SJSA1 (cell line): ENCODE measurements around the gene COL12A1. TPM values are rescaled to one million over a fixed set of nuclear protein-coding genes. Genes with fewer than 3 reads are reported as not detected.
"Not testable (repeated sequence)": the region's sequence is repeated elsewhere in the genome, so short reads cannot be mapped to it uniquely, and the experiment has no call there.

ENCODE experiments used
- DNase-seq, 2 experiments: peaks; one replicate each; pipeline ENCODE4 v3.0.0-alpha.2; 2015 to 2020; ENCODE audit warnings: low spot score in 2 of 2, low read depth in 1 of 2
- H3K27ac ChIP-seq: fragments of 250-450 bp; sonication (Bioruptor Pico); 2 replicates; pipeline ENCODE4 v1.5.1; 2020; ENCODE audit warnings: mild to moderate bottlenecking, moderate library complexity
- H3K27me3 ChIP-seq: fragments of 250-450 bp; sonication (Bioruptor Pico); replicated peaks from 2 replicates; pipeline ENCODE4 v1.5.1; 2020; ENCODE audit warnings: mild to moderate bottlenecking, moderate library complexity
- H3K36me3 ChIP-seq: fragments of 250-450 bp; sonication (Bioruptor Pico); 2 replicates; pipeline ENCODE4 v1.5.1; 2020; ENCODE audit warnings: mild to moderate bottlenecking
- H3K4me1 ChIP-seq: fragments of 250-450 bp; sonication (Bioruptor Pico); replicated peaks from 2 replicates; pipeline ENCODE4 v1.6.1; 2021; ENCODE audit warnings: mild to moderate bottlenecking
- H3K4me3 ChIP-seq: fragments of 250-450 bp; sonication (Bioruptor Pico); 2 replicates; pipeline ENCODE4 v1.5.1; 2020; ENCODE audit warnings: mild to moderate bottlenecking
- H3K9me3 ChIP-seq: fragments of 250-450 bp; sonication (Bioruptor Pico); replicated peaks from 2 replicates; pipeline ENCODE4 v1.5.1; 2020; ENCODE audit warnings: mild to moderate bottlenecking
- total RNA-seq: library from RNA; depleted of rRNA; stranded (reverse); fragments of >200 nt; shearing (Covaris generic); gene quantifications from 2 replicates; pipeline ENCODE4 v1.2.3, GENCODE V29; 2014

The COL12A1 gene
- total RNA-seq, 1 experiment from 2014 or later, result 233 TPM

DNA sequence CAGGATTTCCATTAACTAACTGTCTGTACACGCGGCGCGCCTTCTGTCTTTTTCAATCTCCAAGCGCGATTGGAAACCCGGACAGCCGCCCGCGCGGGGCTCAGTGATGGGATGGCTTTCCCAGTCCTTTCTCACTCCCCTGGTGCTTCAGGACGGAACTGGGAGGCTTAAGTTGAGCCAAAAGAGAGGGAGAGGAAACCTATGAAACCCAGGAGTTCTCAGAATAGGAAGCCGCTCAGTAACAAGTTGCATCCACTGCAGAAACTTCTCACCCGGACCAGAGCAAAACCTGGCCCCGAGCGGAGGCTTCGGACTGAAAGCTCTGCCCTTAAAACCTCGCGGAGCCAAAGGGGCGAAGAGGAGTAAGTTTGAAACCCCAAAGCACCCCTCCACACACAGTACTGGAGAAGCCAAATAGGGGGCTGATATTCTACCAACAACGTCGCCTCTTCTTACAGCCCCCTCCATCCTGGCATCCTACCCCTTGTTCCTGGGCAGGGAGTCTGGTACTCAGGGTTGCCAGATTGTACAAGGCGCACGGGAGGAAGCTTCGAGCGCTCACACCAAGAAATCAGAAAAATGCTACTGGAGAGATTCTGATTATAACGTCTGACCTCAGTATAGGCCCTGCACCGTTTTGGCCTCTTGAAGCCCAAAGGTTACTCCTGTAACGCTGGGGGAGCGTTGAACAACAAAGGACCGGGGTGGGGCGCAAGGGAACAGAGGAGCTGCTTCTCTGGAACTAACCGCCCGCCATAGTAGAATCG lies 906 bp upstream of the COL12A1 start:
- no peaks in the 10 kb centered on the region for H3K27me3 ChIP-seq
- H3K9me3 ChIP-seq, result no peaks in the 10 kb centered on the region
- DNase-seq, result no peak
- H3K4me1 ChIP-seq, result peaks cover 43% of the 10 kb centered on the region
- H3K27ac ChIP-seq, result peak overlapping the region; percentile 93
- peaks cover 24% of the 10 kb centered on the region for H3K36me3 ChIP-seq
- peak overlapping the region; percentile 75 for H3K4me3 ChIP-seq

DNA sequence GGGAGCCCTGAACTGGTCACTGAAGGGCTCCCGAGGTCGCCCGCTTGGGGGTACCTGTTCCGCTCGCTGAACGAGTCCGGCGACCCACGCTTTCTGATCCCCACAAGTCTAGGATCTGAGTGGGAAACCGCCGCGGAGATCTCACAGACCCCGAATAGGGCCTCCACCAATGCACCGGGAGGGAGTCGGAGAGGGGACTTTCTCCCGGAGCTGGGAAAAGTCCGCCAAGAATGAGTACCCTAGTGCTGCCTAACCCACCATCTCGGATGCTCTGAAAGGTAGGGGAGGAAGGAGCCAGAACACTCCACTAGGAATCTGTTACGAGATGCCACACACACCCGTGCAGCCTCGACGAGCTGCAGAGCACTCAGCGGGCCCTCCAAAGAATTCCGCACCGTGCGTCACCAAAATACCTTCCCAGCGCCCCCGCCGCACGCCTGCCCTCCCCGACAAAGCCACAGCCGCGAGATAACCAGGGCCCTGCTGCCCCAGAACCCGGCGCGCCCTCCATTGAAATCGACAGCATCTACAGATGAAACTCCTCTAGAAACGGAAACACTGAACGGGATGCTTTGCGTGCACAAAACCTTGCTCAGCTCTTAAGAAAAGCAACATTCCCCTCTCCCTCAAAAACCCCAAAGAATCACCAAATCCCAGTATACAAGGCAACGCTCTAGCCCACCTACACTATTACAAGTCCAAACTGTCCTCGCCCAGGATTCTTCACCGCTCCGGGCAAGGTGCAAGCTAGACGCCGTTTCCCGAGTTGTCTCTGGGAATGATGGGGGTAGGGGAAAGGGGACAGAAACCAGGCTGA lies 686 bp downstream of the COL12A1 start:
- H3K9me3 ChIP-seq, result no peaks in the 10 kb centered on the region
- peaks cover 29% of the 10 kb centered on the region for H3K4me1 ChIP-seq
- no peaks in the 10 kb centered on the region for H3K27me3 ChIP-seq
- peak overlapping the region; percentile 75 for H3K4me3 ChIP-seq
- H3K27ac ChIP-seq, result peak overlapping the region; percentile 93
- DNase-seq, result peak; percentile 78 to 87
- H3K36me3 ChIP-seq, result peaks cover 26% of the 10 kb centered on the region

DNA sequence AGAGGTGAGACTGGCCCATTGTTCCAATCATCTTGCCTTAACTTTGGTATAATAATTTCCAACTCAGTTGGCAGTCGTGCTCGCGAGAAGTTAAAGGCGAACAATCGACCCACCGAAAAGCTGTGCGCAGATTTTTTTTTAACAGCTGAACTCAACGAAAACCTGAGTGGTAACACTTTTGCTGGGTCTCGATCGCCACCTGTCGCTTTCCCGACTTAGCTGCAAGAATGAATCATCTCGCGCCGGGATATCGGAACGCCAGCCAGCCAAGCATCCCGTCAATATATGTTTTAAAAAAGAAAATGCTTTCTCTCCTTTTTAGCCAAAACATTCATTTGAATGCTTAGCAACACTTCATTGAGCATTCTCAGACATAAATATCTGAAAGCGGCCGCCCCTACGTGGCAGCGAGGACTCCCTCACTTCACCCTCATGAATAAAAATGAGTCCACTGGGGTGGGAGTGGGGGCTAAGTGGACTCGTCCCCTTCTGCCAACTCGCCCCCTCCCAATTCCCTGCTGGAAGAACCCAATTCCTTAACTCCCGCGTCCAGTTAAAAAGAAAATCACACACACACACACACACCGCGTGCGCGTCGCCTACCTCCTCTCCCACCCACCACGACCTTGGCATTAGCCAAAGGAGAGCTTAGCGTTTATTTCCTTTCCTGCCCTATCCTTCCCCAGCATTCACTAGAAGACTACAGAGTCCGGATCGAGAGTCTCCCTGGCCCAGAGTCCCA lies 1.5 kb downstream of the COL12A1 start:
- Histone ChIP-seq H3K4me1 (peaks cover 29% of the 10 kb centered on the region), H3K4me3 (peak overlapping the region; percentile 75), H3K9me3 (no peaks in the 10 kb centered on the region), H3K27me3 (no peaks in the 10 kb centered on the region), H3K27ac (peak overlapping the region; percentile 93), H3K36me3 (peaks cover 26% of the 10 kb centered on the region)
- peak; percentile 71 to 87 for DNase-seq

DNA sequence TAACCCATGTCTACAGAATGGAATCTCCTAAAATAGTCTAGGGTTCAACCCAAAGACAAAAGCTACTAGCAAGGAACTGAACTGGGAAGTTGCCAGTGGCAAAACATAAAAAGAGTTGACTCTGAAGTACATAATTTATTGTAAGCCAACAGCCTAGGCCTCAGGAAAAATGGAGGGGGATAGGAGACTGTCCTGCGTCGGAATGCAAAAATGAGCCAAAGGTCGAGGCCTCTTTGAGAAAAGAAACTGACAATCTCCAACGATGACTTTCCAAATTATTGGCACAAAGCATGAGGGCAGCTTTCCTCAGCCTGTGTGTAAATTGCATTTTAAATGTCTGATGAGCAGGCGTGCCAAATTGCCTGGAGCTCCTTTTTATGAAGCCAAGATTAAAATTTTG lies 2.1 kb downstream of the COL12A1 start:
- peak overlapping the region; percentile 93 for H3K27ac ChIP-seq
- peak overlapping the region; percentile 75 for H3K4me3 ChIP-seq
- DNase-seq, result no peak
- H3K27me3 ChIP-seq, result no peaks in the 10 kb centered on the region
- peaks cover 27% of the 10 kb centered on the region for H3K4me1 ChIP-seq
- H3K9me3 ChIP-seq, result no peaks in the 10 kb centered on the region
- peaks cover 26% of the 10 kb centered on the region for H3K36me3 ChIP-seq

DNA sequence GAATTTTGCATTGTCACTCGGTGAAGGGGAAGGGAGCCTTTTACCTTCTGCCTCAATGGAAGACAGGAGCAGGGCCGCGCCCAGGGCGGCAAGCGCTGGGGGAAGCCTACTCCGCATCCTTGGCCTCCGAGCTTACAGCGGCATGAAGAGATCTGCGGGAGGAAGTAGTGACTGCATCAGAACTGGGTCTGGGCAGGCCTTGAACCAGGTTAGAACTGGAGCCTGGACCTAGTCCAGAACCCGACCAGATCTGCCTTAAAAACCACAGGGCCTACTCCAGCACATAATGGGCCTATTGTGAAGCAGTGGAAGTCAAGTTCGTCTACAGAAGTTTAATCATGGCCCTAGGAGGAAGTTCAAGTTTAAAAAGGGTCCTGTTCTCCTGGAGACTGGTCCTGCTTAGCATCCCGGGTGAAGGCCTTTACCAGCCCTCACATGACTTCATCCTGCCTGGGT lies 3.1 kb downstream of the COL12A1 start:
- Histone ChIP-seq H3K4me3 (no peak overlapping the region), H3K36me3 (peaks cover 26% of the 10 kb centered on the region), H3K27me3 (0 out of 2 replicates have a peak, but pooled peaks cover 2% of the 10 kb centered on the region), H3K27ac (no peak overlapping the region), H3K9me3 (no peaks in the 10 kb centered on the region), H3K4me1 (peaks cover 22% of the 10 kb centered on the region)
- DNase-seq, result no peak

DNA sequence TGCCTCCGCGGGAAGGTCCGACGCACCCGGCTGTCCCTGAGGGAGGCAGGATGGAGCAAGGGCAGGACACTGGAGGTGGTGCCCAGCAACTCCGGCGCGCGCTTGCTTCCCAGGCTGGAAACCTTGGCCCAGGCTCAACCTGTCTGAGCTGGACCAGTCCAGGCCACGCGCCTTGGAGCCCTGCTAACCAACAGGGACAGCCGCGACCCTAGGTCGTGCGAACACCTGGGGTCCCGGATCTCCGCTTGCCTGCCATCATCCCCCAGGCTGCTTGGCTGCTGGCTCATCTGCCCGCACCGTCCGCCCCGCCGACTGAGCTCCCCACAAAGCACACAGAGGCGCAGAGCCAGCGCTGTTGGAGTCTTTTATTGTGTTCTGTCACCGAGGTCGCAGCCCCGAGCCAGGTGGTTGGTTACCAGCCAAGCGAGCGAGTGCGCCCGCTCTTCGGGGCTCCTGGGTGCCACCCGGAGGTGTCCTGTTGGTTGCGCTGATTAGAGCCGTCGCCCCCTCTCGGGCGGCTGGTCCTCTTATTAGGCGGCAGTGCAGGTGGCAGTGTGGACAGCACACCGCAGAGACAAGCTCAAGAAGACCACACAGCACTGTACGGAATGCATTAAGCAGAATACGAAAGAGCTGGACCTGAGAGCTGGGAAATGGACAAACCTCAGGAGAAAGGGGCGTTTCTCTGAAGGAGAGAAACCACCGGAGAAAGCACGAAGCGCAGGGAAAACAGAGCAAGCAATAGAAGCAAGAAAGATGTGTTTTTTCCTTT lies 3.8 kb downstream of the COL12A1 start:
- Histone ChIP-seq H3K36me3 (peaks cover 26% of the 10 kb centered on the region), H3K4me1 (peaks cover 22% of the 10 kb centered on the region), H3K4me3 (no peak overlapping the region), H3K9me3 (no peaks in the 10 kb centered on the region), H3K27me3 (0 out of 2 replicates have a peak, but pooled peaks cover 2% of the 10 kb centered on the region), H3K27ac (no peak overlapping the region)
- no peak for DNase-seq

DNA sequence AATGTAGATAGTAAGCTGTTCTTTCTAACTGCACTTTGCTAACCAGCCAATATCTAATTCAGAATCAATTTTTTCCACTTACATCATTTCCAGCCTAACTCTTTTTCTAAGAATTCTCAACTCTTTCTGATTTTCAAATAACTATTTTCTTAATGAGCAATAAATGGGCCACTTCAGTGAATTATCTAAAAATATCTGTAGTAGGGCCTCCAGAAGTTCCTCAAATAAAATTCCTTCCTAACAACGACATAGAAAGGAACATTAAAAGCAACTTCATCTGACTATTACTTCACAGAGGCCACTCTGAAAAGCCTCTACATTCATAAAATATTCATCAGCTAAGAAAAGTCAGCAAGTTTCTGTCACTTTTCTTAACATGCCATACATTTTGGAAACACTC lies 4.8 kb downstream of the COL12A1 start:
- no peak overlapping the region for H3K4me3 ChIP-seq
- H3K9me3 ChIP-seq, result no peaks in the 10 kb centered on the region
- H3K27ac ChIP-seq, result no peak overlapping the region
- DNase-seq, result no peak
- peaks cover 24% of the 10 kb centered on the region for H3K4me1 ChIP-seq
- 0 out of 2 replicates have a peak, but pooled peaks cover 2% of the 10 kb centered on the region for H3K27me3 ChIP-seq
- peaks cover 32% of the 10 kb centered on the region for H3K36me3 ChIP-seq

DNA sequence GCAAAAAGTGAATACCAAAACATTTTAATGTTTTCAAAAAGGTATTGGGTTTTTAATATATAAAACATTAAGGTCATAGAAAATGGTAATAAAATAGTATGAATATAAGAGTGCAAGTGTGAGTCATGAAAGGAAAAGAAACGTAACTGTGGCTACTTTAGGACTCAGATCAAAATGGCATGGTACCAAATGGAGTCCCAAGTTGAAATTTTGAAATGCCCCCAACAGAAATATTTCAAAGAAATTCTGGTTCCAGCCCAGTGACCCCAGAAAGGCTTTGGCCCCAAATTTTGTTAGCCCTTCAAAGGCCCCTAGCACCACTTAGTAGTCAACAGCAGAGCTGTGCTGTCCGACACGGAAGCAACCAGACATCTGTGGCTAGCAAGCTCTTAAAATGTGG lies 6.0 kb downstream of the COL12A1 start:
- Histone ChIP-seq H3K4me3 (no peak overlapping the region), H3K36me3 (peaks cover 26% of the 10 kb centered on the region), H3K4me1 (peaks cover 24% of the 10 kb centered on the region), H3K27ac (no peak overlapping the region), H3K27me3 (0 out of 2 replicates have a peak, but pooled peaks cover 2% of the 10 kb centered on the region), H3K9me3 (no peaks in the 10 kb centered on the region)
- no peak for DNase-seq

DNA sequence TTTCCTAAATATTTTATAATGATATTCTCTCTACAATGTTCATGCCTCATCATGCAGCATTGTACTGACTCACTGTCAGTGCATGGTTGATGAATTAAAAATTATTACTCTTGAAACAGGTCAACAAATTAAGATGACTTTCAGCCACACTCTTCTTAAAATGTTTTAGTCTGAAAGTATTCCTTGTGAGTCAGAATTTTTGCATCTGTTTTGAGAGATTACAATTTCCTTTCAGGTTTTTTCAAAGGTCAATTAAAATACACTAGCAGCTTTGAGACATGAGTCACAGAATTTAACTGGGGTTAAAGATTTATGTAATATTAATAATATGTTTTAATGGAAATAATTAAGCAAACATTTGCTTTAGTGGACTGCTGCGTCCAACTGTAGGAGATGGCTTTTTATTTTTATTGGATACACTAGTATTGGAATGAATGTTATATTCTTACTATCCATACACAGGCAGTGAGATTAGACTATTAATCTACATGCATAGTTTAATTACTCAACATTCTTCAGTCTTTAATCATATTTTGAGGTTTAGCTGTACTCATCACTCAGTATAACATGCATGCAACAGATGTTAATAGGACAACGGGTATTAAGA lies 9.7 kb downstream of the COL12A1 start:
- Histone ChIP-seq H3K9me3 (no peaks in the 10 kb centered on the region), H3K36me3 (peaks cover 39% of the 10 kb centered on the region), H3K4me3 (no peak overlapping the region), H3K27me3 (0 out of 2 replicates have a peak, but pooled peaks cover 2% of the 10 kb centered on the region), H3K4me1 (peaks cover 8% of the 10 kb centered on the region), H3K27ac (peak overlapping the region; percentile 27)
- DNase-seq, result no peak

DNA sequence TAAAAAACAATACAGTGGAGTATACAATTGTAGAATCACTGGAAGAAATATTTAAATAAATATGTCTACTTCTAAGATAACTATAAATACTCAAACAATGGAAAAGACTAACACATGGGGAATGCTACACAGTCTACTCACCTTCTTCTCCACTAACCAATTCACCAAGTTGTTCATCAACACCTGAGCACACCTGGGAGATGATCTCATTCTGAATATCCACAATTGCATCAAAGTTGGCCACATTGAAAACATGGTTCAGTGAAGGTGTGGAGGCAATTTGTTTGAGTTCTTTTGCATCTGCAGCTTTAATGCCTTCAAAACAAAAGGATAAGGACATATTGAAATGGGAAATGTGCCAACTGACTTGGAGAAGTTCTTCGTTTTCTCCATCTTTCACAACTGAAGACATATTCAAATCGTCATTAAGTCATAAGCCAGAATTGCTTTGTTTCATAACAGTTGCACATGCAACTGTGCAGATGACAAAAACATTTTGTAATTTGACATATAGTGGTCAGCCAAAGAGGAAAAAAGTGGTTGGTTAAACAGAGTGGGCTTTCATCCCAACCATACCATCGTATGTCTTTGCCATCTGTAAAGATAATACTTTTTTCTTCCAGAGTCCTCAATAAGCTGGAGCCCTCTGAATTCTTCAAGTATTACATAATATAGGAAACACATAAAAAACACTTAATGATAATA lies 17.5 kb downstream of the COL12A1 start:
- Histone ChIP-seq H3K4me3 (no peak overlapping the region), H3K4me1 (no peaks in the 10 kb centered on the region), H3K27ac (no peak overlapping the region), H3K27me3 (no peaks in the 10 kb centered on the region), H3K36me3 (peaks cover 90% of the 10 kb centered on the region), H3K9me3 (no peaks in the 10 kb centered on the region)
- no peak for DNase-seq

DNA sequence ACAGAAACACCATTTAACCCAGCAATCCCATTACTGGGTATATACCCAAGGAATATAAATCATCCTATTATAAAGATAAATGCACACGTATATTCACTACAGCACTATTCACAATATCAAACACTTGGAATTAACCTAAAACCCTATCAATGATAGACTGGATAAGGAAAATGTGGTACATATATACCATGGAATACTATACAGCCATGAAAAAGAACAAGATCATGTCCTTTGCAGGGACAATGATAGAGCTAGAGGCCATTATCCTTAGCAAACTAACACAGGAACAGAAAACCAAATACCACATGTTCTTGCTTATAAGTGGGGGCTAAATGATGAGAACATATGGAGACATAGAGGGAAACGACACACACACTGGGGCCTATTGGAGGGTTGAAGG lies 19.3 kb downstream of the COL12A1 start:
- not testable (repeated sequence) for H3K4me3 ChIP-seq, H3K27ac ChIP-seq, H3K9me3 ChIP-seq, H3K27me3 ChIP-seq, H3K4me1 ChIP-seq, DNase-seq
- H3K36me3 ChIP-seq, result peaks cover 85% of the 10 kb centered on the region

DNA sequence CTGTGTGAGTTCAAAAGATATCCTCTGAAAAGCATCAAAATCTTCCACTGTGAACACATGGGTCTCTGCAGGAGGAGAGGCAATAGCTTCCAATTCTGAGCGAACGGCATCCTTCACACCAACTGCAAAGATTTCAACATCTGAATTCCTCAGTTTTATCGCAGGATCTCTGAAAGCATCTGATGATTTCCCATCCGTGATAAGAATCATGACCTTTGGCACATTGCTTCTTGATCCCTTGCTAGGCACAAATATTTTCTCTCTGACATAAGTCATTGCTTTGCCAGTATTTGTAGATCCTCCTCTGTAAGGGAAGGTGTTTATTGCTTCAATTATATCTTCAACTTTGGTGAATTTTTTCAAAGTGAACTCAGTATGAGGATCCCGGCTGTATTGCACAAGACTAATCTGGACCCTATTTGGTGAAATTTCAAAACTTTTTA lies 22.7 kb downstream of the COL12A1 start:
- no peaks in the 10 kb centered on the region for H3K9me3 ChIP-seq
- no peak for DNase-seq
- H3K36me3 ChIP-seq, result peaks cover 87% of the 10 kb centered on the region
- H3K4me3 ChIP-seq, result no peak overlapping the region
- H3K27me3 ChIP-seq, result no peaks in the 10 kb centered on the region
- no peak overlapping the region for H3K27ac ChIP-seq
- H3K4me1 ChIP-seq, result no peaks in the 10 kb centered on the region
